Limb (tissue), 2 donors: Measurements from ENCODE around the gene LEUTX.
"Not testable (repeated sequence)": the region's sequence is repeated elsewhere in the genome, so short reads cannot be mapped to it uniquely, and the experiment has no call there.

ENCODE experiments used
- DNase-seq, 2 donors: peaks; one replicate each; pipeline ENCODE4 v3.0.0-alpha.2; 2016; ENCODE audit errors: extremely low spot score in 2 of 2

LEUTX gene, protein sequence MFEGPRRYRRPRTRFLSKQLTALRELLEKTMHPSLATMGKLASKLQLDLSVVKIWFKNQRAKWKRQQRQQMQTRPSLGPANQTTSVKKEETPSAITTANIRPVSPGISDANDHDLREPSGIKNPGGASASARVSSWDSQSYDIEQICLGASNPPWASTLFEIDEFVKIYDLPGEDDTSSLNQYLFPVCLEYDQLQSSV

DNA sequence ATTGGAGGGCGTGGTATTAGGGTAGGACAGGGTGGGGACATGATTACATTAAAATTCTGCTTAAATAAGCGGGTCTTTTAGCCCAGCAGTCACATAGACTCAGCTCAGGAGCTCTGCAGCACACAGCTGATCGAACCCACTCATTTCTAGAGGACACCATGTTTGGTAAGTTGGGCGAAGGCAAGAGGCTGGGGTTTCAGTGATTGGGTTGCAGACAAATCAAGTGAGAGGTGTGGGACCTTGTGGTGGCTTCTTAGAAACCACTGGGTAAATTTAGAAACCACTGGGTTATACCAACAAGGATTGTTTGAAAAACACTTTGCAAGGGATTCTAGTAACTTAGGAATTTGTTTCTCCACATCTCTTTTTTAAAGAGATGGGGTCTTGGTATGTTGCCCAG, at the start of gene LEUTX:
LEUTX (plus strand) TSS at position 92 of the 400 bp plus-strand sequence; CDS start at position 159, 67 bp downstream.
- DNase-seq = no peak

DNA sequence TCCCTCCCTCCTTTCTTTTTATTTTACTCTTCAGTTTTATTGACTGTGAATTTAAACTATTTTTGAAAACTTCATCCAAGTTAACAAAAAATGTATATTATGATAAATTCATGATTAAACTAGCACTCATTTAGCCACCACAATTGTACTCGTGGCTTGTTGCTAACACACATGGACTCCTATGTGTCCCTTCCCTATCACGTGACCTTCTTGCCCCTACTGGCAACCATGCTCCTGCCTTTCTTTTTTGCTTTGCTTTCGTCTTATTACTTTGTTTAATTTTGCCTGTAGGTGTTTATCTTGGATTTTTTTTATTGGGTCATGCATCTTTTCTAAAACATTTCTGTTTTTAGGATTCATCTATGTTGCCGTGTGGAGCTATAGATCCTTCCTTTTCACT, 49.1 kb upstream of the LEUTX start:
- DNase-seq = no peak

DNA sequence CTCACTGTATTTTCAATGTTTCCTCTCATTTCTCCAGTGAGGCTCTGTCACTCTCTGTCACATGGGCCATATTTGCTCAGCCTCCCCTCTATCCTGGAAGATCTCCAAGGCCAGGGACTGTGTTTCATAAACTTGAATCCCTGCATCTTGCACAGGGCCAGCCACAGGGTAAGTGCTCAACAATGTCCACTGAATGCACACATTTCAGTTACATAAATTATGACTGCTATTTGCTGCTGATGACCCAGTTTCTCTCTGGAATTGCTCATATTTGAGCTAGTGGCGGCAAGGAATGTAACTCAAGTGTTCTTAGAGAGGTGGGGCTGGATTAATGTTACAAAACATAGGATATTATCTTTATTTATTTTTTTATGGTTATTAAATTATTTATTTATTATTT, 47.0 kb upstream of the LEUTX start:
- DNase-seq = no peak

DNA sequence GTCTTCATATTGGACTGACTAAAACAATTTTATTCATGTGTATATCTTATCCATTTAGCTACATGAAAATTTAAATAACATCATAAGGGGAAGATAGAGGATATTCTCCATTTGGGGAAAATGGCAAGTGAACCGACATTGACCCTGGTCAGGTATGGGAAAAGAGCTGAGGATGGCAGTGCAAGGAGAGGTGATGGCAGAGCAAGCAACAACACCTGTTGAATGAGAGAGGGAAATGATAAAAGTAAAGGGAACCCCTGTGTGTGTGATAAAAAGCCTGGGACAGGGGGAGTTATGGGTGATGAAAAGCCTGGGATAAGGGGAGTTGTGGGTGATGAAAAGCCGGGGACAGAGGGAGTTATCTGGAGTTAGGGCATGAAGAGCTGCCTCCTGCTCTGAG, 44.8 kb upstream of the LEUTX start:
- DNase-seq = no peak

DNA sequence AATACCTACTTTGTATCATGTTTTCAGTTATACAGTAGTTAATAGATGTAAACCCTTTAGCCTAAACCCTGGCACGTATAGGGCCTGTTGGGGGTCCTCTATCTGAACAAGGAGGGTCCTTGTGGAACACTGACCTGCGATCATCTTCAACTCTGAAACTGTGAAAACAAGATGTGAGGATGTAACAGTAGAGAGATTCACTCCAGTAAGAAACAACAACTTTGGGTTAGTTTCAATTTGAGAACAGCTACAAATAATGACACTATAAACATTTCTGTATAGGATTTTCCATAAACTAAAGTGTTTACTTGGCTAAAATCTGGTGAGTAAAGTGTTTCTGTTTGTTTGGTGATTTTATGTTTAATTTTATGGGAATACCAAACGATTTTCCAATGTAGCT, 43.0 kb upstream of the LEUTX start:
- DNase-seq = no peak

DNA sequence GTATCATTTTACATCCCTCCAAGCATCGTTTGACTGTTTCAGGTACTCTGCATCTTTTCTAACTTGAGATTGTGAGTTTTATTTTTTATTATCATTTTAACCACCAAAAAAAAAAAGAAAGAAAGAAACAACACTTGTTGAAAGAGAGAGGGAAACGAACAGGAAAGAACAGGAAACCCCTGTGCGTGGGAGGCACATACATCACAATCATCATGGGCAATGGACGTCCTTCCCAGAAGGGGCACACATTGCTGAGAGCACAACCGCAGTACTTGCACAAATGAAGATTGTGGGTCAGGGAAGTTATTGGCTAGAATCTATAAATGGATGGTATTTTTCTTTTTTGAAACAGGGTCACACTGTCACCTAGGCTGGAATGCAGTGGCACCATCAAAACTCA, 42.6 kb upstream of the LEUTX start:
- DNase-seq = no peak

DNA sequence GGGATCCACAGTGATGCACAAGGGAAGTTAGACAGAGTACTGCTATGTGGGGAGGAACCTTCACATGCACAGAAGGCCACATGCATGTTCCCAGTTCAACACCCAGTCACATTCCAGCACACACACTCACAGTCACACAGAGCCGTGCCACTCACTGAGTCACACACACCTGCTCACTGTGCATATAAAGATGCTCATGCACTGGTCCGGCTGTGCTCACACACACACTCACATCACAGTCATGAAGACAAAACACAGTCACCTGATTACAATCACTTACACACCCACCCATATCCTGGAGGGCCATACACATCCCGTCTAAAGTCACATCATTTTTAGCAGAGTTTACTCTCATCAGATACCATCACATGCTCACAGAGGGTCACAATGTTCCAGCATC, 41.3 kb upstream of the LEUTX start:
- DNase-seq = no peak

DNA sequence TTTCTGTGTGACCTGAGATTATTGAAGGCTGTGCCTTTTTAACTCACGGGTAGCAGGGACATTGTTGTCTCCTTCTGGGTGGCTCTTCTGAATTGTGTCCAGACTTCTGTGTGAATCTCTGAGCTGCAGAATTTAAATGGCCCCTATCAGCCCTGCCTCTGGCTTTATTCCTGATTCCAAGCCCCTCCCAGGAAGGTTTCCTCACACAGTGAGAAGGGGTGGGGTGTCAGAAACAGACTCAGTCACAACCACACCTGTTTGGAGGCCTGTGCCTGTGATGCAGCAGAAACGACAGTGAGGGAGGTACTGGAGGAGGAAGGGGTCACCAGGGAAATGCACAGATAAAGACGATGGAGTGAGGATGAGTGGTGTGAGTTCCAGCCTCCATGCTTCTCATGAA, 40.8 kb upstream of the LEUTX start, which contains the start of gene CLC:
CLC (minus strand) TSS at position 139 of the 400 bp plus-strand sequence; CDS start at position 62, 77 bp downstream.
- DNase-seq = no peak

DNA sequence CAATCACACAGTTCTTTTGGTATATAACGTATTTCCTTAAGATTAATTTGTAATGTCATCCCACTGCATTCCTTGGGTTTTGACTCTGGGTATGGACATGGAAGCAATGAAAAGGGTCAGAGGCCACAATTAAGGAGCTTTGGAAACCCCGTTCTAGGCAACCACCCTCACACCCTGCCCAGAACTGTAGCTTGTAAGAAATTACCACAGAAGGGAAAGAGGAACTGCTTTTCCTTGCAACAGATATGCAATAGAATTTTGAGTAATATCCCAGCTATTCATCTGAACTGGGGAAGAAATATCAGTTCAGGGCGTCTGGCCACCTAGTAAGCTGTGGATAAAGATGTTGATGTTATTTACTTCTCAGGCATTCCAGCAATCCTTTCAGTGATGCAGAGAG, 39.8 kb upstream of the LEUTX start:
- DNase-seq = no peak

DNA sequence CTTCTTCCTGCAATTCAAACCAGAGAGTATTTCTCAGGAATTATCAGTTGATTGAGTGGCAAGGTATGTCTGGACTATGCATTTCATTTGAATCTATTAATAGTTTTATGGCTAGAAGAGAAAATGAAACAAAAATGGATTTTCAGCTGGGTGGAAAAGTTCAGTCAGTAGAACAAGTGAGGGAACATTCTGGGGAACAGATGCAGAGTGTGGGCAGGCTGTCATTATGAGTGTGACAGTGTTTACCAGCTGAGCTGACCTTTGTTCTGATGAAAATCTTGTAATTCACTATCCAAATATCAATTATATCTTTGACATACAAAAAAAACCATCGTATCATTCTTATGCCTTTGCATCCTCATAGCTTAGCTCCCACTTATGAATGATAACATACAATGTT, 38.3 kb upstream of the LEUTX start:
- DNase-seq = no peak

DNA sequence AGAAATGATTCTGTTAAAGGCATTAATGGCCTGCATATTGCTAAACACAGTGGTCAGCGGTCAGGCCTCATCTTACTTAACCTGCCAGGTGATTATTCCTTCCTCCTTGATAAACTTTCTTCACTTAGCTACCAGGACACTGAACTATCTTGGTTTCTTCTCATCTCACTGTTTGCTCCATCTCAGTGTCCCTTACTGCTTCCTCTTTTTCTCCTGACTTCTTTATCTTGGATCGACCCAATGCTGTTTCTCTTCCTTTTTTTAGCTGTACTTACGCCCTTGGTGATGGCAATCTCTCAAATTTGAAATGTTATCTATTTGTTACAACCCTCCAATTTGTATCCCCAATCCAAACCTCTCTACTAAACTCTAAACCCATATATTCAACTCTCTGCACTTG, 33.0 kb upstream of the LEUTX start:
- DNase-seq = no peak

DNA sequence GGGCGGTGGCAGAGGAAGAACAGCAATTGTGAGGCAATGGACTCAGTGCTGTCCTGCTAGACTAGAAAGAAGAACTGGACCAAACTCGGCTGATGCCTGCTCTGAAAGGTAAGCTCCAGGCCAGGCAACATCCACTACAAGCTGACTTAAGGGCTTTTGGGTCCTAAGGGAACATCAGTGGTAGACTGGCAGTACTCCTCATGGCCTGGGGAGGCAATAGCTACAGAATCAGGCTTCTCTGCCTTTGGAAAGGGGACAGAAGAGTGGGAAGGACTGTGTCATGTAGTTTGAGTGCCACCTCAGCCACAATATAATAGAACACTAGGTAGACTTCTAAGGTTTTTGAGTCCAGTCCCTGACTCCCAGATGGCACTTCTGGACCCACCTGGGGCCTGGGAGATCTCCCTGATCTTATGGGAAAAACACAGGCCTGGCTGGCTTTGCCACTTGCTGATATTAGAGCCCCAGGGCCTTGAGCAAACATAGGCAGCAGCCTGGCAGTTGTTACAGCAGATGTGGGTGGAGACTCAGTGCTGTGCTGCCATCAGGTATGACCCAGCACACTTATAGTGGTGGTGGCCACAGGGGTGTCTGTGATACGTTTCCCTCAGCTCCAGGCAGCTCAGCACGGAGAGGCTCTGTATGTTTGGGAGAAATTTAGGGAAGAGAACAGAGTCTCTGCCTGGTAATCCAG, 31.7 kb upstream of the LEUTX start:
- no peak for DNase-seq

DNA sequence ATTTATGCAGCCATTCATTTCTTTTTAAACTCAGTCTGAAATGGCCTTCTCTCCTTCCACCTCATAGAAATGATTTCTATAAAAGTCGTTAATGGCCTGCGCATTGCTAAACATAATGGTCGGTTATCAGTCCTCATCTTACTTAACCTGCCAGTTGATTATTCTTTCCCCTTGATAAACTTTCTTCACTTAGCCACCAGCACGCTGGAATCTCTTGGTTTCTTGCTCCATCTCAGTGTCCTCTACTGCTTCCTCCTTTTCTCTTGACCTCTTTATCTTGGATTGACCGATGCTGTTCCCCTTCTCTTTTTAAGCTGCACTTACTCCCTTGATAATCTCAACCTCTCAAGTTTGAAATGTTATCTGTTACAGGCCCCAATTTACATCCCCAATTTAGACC, 28.7 kb upstream of the LEUTX start:
- no peak for DNase-seq

DNA sequence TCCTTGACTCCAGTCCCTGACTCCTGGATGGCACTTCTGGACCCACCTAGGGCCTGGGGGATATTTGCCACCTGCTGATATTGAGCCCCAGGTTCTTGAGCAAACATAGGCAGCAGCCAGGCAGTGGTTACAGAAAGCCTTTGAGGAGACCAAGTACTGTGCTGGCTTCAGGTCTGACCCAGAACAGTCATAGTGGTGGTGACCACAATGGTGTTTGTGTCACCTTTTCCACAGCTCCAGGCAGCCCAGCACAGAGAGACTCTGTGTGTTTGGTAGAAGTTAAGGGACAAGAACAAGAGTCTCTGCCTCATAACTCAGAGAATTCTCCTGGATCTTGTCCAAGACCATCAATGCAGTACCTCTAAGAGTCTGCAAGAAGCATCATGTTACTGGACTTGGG, 26.3 kb upstream of the LEUTX start:
- no peak for DNase-seq

DNA sequence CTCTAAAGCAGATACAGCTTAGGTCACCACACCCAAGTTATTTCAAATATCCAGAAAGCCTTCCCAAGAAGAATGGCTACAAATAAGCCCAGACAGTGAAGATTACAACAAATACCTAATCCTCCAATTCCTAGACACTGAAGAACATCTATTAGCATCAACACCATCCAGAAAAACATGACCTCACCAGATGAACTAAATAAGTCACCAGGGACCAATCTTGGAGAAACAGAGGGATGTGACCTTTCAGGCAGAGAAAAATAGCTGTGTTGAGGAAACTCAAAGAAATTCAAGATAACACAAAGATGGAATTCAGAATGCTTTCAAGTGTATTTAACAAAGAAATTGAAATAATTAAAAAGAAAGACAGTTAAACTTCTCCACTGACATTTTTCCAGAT, 25.9 kb upstream of the LEUTX start:
- no peak for DNase-seq

DNA sequence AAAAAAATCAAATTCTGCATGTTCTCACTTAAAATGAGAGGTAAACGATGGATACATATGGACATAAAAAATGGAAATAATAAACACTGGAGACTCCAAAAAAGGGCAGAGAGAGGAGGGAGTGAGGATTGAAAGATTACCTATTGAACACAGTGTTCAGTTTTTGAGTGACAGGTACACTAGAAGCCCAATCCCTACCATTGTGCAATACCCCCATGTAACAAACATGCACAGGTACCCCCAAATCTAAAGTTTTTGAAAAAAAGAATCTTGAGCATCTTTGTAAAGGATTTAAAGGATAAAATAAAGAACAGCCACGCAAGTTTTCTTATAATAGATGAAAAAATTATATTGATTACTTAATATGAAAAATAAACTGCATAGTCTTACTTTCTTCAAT, 24.1 kb upstream of the LEUTX start:
- no peak for DNase-seq

DNA sequence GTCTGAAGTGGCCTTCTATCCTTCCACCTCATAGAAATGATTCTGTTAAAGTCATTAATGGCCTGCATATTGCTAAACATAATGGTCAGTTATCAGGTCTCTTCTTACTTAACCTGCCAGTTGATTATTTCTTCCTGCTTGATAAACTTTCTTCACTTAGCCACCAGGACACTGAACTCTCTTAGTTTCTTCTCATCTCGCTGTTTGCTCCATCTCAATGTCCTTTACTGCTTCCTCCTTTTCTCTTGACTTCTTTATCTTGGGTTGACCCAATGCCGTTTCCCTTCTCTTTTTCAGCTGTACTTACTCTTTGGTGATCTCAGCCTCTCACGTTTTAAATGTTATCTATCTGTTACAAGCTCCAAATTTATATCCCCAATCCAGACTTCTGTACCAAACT, 23.7 kb upstream of the LEUTX start:
- no peak for DNase-seq

DNA sequence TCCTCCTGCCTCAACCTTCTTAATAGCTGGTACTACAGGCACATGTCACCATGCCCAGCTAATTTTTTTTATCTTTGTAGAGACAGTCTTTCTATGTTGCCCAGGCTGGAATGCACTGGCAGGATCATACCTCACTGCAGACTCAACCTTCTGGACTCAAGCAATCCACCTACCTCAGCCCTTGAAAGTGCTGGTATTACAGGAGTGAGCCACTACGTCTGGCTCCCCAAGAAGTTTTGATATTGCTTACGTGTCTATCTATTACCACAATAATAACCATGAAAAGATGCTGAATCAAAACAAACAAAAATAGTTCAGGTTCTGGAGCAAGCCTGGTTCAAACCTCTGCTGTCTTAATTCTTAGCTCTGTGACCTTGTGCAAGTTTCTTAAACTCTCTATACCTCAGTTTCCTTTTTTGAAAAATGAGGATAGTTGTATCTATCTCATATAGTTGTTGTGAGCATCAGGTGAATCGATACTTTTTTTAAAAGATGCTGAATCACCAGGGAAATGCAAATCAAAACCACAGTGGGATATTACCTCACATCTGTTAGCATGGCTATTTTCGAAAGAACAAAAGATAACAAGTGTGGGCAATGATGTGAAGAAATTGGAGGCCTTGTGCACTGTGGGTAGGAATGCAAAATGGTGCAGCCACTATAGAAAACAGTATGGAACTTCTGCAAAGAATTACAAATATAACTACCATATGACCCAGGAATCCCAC, 19.0 kb upstream of the LEUTX start:
- DNase-seq = no peak

DNA sequence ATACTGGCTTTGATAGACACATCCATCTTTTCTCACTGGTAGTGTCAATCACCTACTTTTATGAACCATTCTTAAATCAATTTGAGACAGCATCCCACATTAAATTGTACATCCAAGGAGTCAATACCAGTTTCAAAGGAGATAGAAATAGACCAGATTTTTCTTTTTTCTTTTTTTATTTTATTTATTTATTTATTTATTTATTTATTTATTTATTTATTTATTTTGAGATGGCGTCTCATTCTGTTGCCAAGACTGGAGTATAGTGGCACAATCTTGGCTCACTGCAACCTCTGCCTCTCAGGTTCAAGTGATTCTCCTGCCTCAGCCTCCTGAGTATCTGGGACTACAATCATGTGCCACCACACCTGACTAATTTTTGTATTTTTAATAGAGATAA, 16.8 kb upstream of the LEUTX start:
- DNase-seq = not testable (repeated sequence)

DNA sequence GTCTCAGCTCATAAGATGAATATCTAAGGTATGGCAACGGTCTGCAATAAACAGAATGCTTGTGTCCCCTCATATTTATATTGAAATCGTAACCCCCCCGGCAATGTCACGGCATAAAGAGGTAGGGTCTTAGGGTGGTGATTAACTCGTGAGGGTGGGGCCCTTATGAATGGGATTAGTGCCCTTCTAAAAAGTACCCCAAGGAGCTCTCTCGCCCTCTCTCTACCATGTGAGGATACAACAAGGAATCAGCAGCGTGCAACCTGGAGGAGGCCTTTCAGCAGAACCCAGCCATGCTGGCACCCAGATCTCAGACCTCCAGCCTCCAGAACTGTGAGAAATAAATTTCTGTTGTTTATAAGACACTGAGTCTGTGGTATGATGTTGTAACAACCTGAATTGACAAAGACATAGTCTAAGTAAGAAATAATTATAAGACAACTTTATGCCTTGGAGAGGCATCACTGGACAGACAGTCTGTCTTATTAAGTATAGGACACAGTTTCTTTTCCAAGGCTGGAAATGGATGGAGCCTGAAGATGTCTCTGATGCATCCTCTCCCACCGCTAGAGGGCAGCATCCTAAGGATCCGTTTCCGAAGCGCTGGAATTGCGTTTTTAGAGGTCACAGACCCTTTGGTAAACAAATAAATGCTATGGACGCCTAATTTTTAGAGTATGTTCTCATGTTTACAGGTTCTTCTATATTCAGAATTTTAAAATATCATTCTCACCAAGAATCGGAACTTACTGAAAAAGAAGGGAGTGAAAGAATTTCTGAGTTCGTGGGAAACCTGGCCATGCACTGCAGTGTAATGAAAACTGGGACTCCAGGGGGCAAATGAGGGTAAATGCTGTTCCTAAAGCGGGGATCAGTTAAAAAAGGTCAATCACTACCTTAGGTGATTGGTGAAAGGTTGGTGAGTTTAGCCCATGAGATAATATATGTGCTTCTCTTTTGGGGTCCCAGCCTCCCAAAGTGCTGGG, 13.3 kb upstream of the LEUTX start:
- peak in 1 of 2 donors; percentile 42 for DNase-seq

DNA sequence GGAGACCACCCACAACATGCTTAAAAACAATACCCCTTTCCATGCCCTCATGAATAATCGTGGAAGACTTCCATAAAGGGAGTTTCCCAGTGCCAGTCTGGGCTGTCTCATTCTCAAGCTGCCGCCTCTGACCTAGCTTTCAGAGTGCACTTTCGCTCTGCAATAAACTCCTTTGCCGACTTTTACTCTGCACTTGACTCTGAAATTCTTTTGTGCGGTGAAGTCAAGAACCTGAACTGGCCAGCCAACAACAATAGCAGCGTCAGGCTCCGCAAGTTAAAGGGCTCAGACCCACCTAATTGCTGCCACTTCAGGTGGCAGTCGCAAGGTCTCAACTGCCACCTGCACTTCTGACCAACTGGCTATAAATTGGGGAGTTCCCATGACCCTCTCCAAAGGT, 10.3 kb upstream of the LEUTX start:
- no peak for DNase-seq

DNA sequence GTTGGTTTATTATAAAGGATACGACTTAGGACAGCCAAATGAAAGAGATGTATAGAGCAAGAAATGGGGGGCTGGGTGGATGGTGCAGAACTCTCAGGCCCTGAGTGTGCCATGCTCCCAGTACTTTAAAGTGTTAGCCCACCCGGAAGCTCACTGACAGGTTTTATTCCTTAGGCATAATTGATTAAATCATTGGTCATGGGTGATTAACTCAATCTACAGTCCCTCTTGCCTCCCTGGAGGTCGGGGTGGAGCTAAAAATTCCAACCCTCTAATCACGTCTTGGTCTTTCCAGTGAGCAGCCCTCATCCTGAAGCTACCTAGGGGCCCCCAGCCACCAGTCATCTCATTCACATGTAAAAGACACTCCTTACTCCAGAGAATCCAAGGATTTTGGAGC, 9.9 kb upstream of the LEUTX start:
- DNase-seq = no peak
